ENCODE results near the gene ECI1.

DNA sequence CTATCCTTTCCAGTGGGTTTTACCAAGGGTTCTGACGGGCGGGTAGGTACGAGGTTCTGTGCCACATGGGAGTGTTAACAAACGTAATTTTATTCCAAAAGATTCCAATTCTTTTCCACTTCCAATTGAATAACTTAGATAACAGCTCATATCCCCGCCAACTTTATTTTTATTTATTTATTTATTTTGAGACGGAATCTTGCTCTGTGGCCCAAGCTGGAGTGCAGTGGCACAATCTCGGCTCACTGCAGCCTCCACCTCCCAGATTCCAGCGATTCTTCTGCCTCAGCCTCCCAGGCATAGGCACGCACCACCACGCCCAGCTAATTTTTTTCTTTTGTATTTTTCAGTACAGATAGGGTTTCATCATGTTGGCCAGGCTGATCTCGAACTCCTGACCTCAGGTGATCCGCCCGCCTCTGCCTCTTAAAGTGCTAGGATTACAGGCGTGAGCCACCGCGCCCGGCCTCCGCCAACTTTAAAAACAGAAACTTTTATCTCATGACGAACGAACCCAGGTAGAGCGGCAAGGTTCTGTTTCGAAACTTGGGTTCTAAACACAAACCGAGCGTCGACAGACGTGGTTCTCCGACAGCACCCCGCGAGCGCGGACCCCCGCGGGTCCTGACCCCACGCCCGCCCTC, 613 bp downstream of the ECI1 start:
- TF ChIP-seq, protein P1, sequence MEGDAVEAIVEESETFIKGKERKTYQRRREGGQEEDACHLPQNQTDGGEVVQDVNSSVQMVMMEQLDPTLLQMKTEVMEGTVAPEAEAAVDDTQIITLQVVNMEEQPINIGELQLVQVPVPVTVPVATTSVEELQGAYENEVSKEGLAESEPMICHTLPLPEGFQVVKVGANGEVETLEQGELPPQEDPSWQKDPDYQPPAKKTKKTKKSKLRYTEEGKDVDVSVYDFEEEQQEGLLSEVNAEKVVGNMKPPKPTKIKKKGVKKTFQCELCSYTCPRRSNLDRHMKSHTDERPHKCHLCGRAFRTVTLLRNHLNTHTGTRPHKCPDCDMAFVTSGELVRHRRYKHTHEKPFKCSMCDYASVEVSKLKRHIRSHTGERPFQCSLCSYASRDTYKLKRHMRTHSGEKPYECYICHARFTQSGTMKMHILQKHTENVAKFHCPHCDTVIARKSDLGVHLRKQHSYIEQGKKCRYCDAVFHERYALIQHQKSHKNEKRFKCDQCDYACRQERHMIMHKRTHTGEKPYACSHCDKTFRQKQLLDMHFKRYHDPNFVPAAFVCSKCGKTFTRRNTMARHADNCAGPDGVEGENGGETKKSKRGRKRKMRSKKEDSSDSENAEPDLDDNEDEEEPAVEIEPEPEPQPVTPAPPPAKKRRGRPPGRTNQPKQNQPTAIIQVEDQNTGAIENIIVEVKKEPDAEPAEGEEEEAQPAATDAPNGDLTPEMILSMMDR (IDR thresholded peaks at IDR 0.05): no peak
- no peak for TF ChIP-seq POLR2A (IDR thresholded peaks at IDR 0.05)

Measured in body of pancreas (tissue), 4 donors.